Measurements from ENCODE around the gene TFIP11.
"Not testable (repeated sequence)": the region's sequence is repeated elsewhere in the genome, so short reads cannot be mapped to it uniquely, and the experiment has no call there.

The TFIP11 gene

GRCh38 chr22:26540119-26540518, 27.8 kb upstream of the TFIP11 start:
- DNase-seq = no peak

GRCh38 chr22:26536762-26537134, 24.5 kb upstream of the TFIP11 start:
- no peak for DNase-seq

- DNase-seq = no peak
These were observed 23.9 kb upstream of the TFIP11 start for GRCh38 chr22:26536056-26536761.

GRCh38 chr22:26535603-26535908, 23.3 kb upstream of the TFIP11 start:
- DNase-seq = no peak

GRCh38 chr22:26534874-26535602, 22.8 kb upstream of the TFIP11 start:
- DNase-seq = no peak

GRCh38 chr22:26534171-26534855, 22.0 kb upstream of the TFIP11 start:
- DNase-seq = no peak

GRCh38 chr22:26529345-26529744, 17.1 kb upstream of the TFIP11 start:
- DNase-seq = peak; percentile 46 to 61

- not testable (repeated sequence) for DNase-seq
These were observed 16.2 kb upstream of the TFIP11 start for GRCh38 chr22:26528518-26528917.

GRCh38 chr22:26527574-26528465, 15.5 kb upstream of the TFIP11 start:
- DNase-seq = no peak

- no peak for DNase-seq
These were observed 14.9 kb upstream of the TFIP11 start for GRCh38 chr22:26527167-26527566.

GRCh38 chr22:26525946-26526564, 13.8 kb upstream of the TFIP11 start:
- DNase-seq = no peak

- no peak for DNase-seq
These were observed 12.6 kb upstream of the TFIP11 start for GRCh38 chr22:26524870-26525269.

- no peak for DNase-seq
These were observed 10.3 kb upstream of the TFIP11 start for GRCh38 chr22:26522592-26522991.

- no peak for DNase-seq
These were observed 9.7 kb upstream of the TFIP11 start for GRCh38 chr22:26522012-26522411.

GRCh38 chr22:26517429-26517828, 5.2 kb upstream of the TFIP11 start:
- DNase-seq = no peak

- no peak for DNase-seq
These were observed 4.2 kb upstream of the TFIP11 start for GRCh38 chr22:26516503-26516902.

- DNase-seq = no peak
These were observed 3.7 kb upstream of the TFIP11 start for GRCh38 chr22:26515931-26516330.

- DNase-seq = no peak
These were observed 2.3 kb upstream of the TFIP11 start for GRCh38 chr22:26514419-26515161.

- DNase-seq = no peak
These were observed 1.6 kb upstream of the TFIP11 start for GRCh38 chr22:26513838-26514237.

GRCh38 chr22:26508148-26508547, 4.1 kb downstream of the TFIP11 start:
- no peak for DNase-seq

- no peak for DNase-seq
These were observed 8.5 kb downstream of the TFIP11 start for GRCh38 chr22:26503758-26504157.
